NCI-H446 (cell line): Measurements from ENCODE around the gene SLC10A7.

Source experiments
- DNase-seq, 2 experiments: peaks; one replicate each; lab custom pipeline; 2025; lab: John Stamatoyannopoulos, UW

SLC10A7 gene

GRCh38 chr4:146207410-146207809 is 314.3 kb downstream of the SLC10A7 start:
- DNase-seq = no peak
